Measurements from ENCODE around the gene GSK3A.

GSK3A gene

DNA sequence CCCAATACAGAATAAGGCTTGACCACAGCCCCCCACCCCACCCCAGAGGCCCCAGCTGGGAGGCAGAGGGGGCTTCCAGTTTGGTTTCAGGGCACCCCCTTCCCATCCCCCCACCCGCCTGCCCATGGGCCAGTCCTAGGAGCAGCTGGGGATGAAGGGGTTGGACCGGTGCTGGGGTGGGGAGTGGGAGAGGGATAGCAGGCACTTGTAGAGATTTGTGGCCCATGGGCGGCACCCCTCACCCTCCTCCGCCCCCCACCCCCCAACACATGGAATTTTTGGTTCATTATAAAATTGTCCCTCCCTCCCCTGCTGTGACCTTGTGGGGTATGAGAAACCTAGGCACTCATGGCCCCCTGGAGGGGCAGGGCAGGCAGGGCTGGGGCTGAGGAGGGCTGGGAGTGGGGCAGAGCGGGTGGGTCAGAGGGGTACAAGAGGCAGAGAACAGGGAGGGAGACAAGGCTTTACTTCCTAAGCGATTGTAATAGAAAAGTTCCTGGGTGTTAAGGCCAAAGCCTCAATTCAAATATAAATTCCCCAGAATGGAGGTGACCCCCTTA lies 5.3 kb upstream of the GSK3A start:
- no peak for DNase-seq

GRCh38 chr19:42246922-42247639 lies 4.7 kb upstream of the GSK3A start:
- no peak for DNase-seq

GRCh38 chr19:42246143-42246921 lies 3.9 kb upstream of the GSK3A start:
- DNase-seq = no peak

DNA sequence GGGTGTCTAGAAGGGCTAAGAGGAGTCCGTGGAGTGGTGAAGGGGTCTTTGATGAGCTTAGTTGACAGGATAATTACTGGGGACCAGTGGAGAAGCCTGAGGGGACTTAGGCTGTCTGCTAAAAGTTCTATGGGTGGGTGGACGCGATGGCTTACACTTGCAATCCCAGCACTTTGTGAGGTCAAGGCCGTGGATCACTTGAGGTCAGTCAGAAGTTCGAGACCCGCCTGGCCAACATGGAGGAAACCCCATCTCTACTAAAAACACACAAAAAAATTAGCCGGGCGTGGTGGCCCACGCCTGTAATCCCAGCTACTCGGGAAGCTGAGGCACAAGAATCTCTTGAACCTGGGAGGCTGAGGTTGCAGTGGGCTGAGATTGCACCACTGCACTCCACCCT lies 2.8 kb upstream of the GSK3A start:
- DNase-seq = no peak

- DNase-seq = peak; percentile 94
Observed at GRCh38 chr19:42244347-42245220, 2.2 kb upstream of the GSK3A start.

DNA sequence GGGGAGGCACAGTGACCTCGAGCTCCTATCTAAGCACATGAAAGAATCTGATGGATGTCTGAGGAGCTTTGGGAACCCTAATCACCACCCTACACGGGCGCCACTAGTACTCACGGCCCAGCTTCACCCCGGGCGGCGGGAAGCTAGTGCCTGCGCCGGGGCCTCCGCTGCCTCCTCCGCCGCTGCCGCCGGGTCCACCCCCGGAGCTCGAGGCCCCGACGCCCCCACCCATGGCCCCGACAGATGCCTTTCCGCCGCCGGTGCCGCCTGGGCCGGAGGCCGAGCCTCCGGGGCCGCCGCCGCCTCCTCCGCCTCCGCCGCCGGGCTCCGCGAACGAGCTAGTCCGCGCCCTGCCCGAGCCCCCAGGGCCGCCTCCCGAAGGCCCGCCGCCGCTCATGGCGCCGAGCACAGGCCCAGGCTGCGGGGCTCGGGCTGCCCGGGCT lies 312 bp downstream of the GSK3A start:
- DNase-seq = peak; percentile 71

- no peak for DNase-seq
Observed at GRCh38 chr19:42241279-42241678, 1.1 kb downstream of the GSK3A start.

GRCh38 chr19:42239544-42240220 lies 2.7 kb downstream of the GSK3A start:
- no peak for DNase-seq

DNA sequence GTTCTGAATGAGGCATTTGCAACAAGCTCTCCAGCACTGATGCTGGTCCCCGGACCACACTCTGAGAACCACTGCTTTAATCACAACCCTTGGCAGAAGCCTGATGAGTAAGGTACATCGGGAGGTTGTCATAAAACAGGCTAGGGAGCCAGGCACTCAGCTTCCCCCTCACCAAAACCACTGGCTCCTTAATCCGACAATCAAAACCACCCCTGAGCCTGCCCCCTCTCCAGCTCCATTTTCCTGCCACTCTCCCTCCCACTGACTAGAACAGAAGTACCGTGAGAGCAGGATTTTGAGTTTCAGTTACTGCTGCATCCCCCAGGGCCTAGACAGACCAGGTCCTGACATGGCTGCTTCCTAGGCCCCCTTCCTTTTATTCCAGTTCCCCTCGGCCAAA lies 7.2 kb downstream of the GSK3A start:
- no peak for DNase-seq

- DNase-seq = no peak
Observed at GRCh38 chr19:42234364-42234763, 8.0 kb downstream of the GSK3A start.

GRCh38 chr19:42233678-42234292 lies 8.6 kb downstream of the GSK3A start:
- no peak for DNase-seq

DNA sequence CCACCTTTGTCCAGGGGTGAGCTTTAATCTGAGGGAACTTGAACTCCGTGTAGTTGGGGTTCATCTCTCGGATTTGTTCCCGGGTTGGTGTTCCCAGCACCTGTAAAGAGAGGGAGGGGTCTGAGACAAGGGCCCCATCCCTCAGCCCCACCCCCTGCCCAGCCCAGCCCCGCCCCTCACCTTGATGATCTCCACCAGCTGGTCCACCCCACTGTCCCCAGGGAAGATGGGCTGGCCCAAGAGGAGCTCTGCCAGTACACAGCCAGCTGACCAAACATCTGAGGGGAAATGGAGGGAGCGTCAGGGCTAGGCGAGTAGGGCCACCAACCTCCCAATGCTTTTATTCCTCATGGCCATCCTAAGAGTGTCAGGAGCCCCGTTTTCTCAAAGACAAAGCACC lies 9.3 kb downstream of the GSK3A start:
- DNase-seq = no peak

DNA sequence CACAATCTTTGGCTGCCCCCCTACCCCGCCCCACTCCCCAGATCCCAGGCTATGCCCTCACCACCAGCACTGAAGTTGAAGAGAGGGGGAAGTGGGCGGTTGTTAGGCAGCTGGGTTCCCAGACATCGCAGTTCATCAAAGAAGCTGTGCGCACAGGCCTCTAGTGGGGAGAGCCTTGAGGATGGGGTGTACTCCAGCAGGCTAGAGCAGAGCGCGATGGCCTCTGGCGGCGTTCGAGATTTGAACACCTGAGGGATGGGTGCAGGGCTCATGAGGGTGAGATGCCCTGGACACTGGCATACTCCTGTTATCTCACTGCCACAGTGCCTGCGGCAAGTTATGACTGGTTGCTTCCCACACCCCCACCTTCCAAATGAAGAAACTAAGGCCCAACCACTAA lies 10.0 kb downstream of the GSK3A start:
- DNase-seq = no peak

GRCh38 chr19:42230571-42230970 lies 11.8 kb downstream of the GSK3A start:
- DNase-seq = no peak

- no peak for DNase-seq
Observed at GRCh38 chr19:42229855-42230351, 12.5 kb downstream of the GSK3A start.

- no peak for DNase-seq
Observed at GRCh38 chr19:42229301-42229854, 13.0 kb downstream of the GSK3A start.

- no peak for DNase-seq
Observed at GRCh38 chr19:42228641-42229040, 13.8 kb downstream of the GSK3A start.

GRCh38 chr19:42226886-42227285 lies 15.5 kb downstream of the GSK3A start:
- DNase-seq = no peak

GRCh38 chr19:42225718-42226292 lies 16.6 kb downstream of the GSK3A start:
- no peak for DNase-seq

- DNase-seq = no peak
Observed at GRCh38 chr19:42224940-42225717, 17.3 kb downstream of the GSK3A start.

Data from activated CD8-positive, alpha-beta memory T cell treated with anti-CD3 and anti-CD28 coated beads, Interleukin-2, amount 50 U/mL, for 48 hours (primary cell).